ENCODE data around the gene KCNJ18.
A peak's percentile ranks its signal among the peaks of the same experiment; 100 is the strongest.
"Not testable (repeated sequence)": the region's sequence is repeated elsewhere in the genome, so short reads cannot be mapped to it uniquely, and the experiment has no call there.

The KCNJ18 gene

DNA sequence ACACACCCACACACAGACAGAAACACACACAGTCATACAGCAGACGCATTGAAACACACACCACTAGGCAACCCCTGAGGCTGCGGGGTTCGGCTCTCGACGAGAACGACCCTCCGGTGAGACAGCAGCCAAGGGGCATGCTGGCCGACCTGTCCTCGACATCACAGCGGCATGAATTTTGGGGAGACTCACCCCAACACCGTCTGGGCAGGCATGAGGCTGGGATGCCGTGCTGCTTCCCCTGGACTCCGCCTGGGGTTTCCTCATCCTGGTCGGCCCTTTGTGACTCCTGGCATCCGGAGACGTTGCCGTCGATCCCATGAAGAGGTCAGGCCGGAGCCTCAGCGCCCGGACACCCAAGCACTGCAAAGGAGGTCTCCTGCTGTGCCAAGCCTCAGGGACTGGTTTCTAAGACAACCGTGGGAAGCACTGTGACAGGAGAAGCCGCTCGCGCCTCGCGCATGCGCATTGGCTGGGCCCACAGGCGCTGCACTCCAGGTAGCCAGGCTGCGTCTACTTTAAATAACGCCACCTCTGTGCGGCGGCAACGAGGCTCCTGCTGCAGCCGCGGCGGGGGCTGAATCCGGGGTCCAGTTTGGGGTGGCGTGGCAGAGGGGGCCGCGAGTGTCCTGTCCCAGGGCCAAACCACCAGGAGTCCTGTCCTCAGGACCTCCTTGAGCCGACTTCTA lies 13.8 kb upstream of the KCNJ18 start:
- DNase-seq (ENCODE audit: low read depth, low spot score) = no peak
- H3K36me3 ChIP-seq (ENCODE audit: insufficient read depth, insufficient read length, low read length) = no peaks in the 10 kb centered on the region
- peak overlapping the region; percentile 17 for H3K9ac ChIP-seq (ENCODE audit: insufficient read length, low read depth)

DNA sequence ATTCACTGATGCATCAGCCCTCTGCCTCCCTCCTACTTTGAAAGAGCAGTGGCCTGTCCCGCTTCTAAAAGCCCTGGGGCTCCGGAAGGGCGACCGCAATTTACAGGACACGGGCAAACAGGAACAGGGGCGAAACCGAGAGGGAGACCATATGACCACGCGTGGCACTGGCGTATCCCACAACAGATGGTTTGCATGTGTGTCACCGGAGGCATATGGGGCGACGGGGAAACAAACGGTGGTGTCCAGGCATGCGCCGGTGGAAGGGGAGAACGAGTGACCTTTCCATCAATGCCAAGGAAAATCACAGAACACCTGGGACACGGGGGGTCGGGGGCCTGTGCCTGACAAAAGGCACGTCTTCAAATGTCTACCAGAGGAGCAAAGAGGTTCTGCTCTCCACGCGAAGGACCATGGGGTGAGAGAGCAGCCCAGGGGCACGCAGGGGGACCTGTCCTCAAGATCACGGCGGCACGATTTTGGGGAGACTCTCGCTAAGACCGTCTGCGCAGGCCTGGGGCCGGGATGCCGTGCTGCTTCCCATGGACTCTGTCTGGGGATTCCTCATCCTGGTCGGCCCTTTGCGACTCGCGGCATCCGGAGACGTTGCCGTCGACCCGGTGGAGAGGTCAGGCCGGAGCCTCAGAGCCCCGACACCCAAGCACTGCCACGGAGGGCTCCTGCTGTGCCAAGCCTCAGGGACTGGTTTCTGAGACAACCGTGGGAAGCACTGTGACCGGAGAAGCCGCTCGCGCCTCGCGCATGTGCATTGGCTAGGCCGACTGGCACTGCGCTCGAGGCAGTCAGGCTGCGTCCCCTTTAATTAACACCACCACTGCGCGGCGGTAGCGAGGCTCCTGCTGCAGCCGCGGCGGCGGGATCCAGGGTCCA lies 12.8 kb upstream of the KCNJ18 start:
- peaks cover 15% of the 10 kb centered on the region for H3K27me3 ChIP-seq (ENCODE audit: insufficient read depth, insufficient read length)
- no peaks in the 10 kb centered on the region for H3K36me3 ChIP-seq (ENCODE audit: insufficient read depth, insufficient read length, low read length)
- H3K4me3 ChIP-seq (ENCODE audit: insufficient read length, low read depth) = no peak overlapping the region
- H3K9me3 ChIP-seq (ENCODE audit: insufficient read depth, low read length) = no peaks in the 10 kb centered on the region
- no peak overlapping the region for H3K9ac ChIP-seq (ENCODE audit: insufficient read length, low read depth)
- TF ChIP-seq YY1 (IDR thresholded peaks at IDR 0.05; ENCODE audit: insufficient read depth, insufficient read length) = no peak
- TF ChIP-seq SUZ12 (IDR thresholded peaks at IDR 0.05; ENCODE audit: extremely low read depth, insufficient read depth, insufficient read length) = no peak
- TF ChIP-seq ZNF274 (IDR thresholded peaks at IDR 0.05; ENCODE audit: low read depth, low read length) = no peak
- DNase-seq (ENCODE audit: low read depth, low spot score) = no peak
- H3K4me1 ChIP-seq (ENCODE audit: insufficient read depth, insufficient read length) = peaks cover 3% of the 10 kb centered on the region

More for the DNA sequence above, 13.8 kb upstream of the KCNJ18 start:
- no peak for TF ChIP-seq YY1 (IDR thresholded peaks at IDR 0.05; ENCODE audit: insufficient read depth, insufficient read length)
- TF ChIP-seq ZNF274 (IDR thresholded peaks at IDR 0.05; ENCODE audit: low read depth, low read length) = no peak
- no peak for TF ChIP-seq SUZ12 (IDR thresholded peaks at IDR 0.05; ENCODE audit: extremely low read depth, insufficient read depth, insufficient read length)
- Histone ChIP-seq H3K4me1 (ENCODE audit: insufficient read depth, insufficient read length) (peaks cover 3% of the 10 kb centered on the region), H3K4me3 (ENCODE audit: insufficient read length, low read depth) (no peak overlapping the region), H3K27me3 (ENCODE audit: insufficient read depth, insufficient read length) (peaks cover 17% of the 10 kb centered on the region), H3K9me3 (ENCODE audit: insufficient read depth, low read length) (no peaks in the 10 kb centered on the region; the same call in 1 of the 2 replicates)

DNA sequence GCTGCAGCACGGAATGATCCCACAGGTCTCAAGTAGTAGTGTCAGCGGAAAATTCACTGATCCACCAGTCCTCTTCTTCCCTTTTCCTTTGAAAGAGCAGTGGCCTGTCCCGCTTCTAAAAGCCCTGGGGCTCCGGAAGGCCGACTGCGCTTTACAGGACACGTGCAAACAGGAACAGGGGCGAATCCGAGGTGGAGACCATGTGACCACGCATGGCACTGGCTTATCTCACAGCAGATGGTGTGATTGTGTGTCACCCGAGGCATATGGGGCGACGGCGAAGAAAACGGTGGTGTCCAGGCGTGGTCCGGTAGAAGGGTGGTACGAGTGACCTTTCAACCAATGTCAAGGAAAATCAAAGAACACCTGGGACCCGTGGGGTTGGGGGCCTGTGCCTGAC lies 12.0 kb upstream of the KCNJ18 start:
- Histone ChIP-seq H3K9me3 (ENCODE audit: insufficient read depth, low read length) (no peaks in the 10 kb centered on the region), H3K4me3 (ENCODE audit: insufficient read length, low read depth) (no peak overlapping the region), H3K4me1 (ENCODE audit: insufficient read depth, insufficient read length) (peaks cover 3% of the 10 kb centered on the region), H3K27me3 (ENCODE audit: insufficient read depth, insufficient read length) (peaks cover 15% of the 10 kb centered on the region), H3K36me3 (ENCODE audit: insufficient read depth, insufficient read length, low read length) (no peaks in the 10 kb centered on the region), H3K9ac (ENCODE audit: insufficient read length, low read depth) (no peak overlapping the region)
- no peak for TF ChIP-seq YY1 (IDR thresholded peaks at IDR 0.05; ENCODE audit: insufficient read depth, insufficient read length)
- no peak for TF ChIP-seq SUZ12 (IDR thresholded peaks at IDR 0.05; ENCODE audit: extremely low read depth, insufficient read depth, insufficient read length)
- no peak for TF ChIP-seq ZNF274 (IDR thresholded peaks at IDR 0.05; ENCODE audit: low read depth, low read length)
- DNase-seq (ENCODE audit: low read depth, low spot score) = no peak

DNA sequence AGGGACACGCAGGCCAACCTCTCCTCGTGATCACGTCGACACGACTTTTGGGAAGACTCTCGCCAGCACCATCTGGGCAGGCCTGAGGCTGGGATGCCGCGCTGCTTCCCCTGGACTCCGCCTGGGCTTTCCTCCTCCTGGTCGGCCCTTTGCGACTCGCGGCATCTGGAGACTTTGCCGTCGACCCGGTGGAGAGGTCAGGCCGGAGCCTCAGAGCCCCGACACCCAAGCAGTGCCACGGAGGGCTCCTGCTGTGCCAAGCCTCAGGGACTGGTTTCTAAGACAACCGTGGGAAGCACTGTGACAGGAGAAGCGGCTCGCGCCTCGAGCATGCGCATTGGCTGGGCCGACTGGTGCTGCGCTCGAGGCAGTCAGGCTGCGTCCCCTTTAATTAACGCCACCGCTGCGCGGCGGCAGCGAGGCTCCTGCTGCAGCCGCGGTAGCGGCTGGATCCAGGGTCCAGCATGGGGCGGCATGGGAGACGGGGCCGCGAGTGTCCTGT lies 11.4 kb upstream of the KCNJ18 start:
- H3K9ac ChIP-seq (ENCODE audit: insufficient read length, low read depth); H3K4me1 ChIP-seq (ENCODE audit: insufficient read depth, insufficient read length); H3K9me3 ChIP-seq (ENCODE audit: insufficient read depth, low read length); H3K36me3 ChIP-seq (ENCODE audit: insufficient read depth, insufficient read length, low read length); H3K4me3 ChIP-seq (ENCODE audit: insufficient read length, low read depth); DNase-seq (ENCODE audit: low read depth, low spot score): not testable (repeated sequence)
- peaks cover 12% of the 10 kb centered on the region for H3K27me3 ChIP-seq (ENCODE audit: insufficient read depth, insufficient read length)

DNA sequence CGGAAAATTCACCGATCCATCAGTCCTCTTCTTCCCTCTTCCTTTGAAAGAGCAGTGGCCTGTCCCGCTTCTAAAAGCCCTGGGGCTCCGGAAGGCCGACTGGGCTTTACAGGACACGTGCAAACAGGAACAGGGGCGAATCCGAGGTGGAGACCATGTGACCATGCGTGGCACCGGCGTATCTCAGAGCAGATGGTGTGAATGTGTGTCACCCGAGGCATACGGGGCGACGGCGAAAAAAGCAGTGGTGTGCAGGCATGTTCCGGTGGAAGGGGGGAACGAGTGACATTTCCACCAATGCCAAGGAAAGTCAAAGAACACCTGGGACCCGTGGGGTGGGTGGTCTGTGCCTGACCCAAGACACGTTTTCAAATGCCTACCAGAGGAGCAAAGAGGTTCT lies 10.7 kb upstream of the KCNJ18 start:
- not testable (repeated sequence) for H3K36me3 ChIP-seq (ENCODE audit: insufficient read depth, insufficient read length, low read length); DNase-seq (ENCODE audit: low read depth, low spot score); H3K27me3 ChIP-seq (ENCODE audit: insufficient read depth, insufficient read length); H3K9me3 ChIP-seq (ENCODE audit: insufficient read depth, low read length); H3K9ac ChIP-seq (ENCODE audit: insufficient read length, low read depth); H3K4me3 ChIP-seq (ENCODE audit: insufficient read length, low read depth); H3K4me1 ChIP-seq (ENCODE audit: insufficient read depth, insufficient read length)

DNA sequence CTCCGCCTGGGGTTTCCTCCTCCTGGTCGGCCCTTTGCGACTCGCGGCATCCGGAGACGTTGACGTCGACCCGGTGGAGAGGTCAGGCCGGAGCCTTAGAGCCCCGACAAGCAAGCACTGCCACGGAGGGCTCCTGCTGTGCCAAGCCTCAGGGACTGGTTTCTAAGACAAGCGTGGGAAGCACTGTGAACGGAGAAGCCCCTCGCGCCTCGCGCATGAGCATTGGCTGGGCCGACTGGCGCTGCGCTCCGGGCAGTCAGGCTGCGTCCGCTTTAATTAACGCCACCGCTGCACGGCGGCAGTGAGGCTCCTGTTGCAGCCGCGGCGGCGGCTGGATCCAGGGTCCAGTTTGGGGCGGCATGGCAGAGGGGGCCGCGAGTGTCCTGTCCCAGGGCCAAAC lies 10.2 kb upstream of the KCNJ18 start:
- not testable (repeated sequence) for DNase-seq (ENCODE audit: low read depth, low spot score); H3K4me3 ChIP-seq (ENCODE audit: insufficient read length, low read depth); H3K9ac ChIP-seq (ENCODE audit: insufficient read length, low read depth); H3K36me3 ChIP-seq (ENCODE audit: insufficient read depth, insufficient read length, low read length); H3K27me3 ChIP-seq (ENCODE audit: insufficient read depth, insufficient read length); H3K9me3 ChIP-seq (ENCODE audit: insufficient read depth, low read length); H3K4me1 ChIP-seq (ENCODE audit: insufficient read depth, insufficient read length)

DNA sequence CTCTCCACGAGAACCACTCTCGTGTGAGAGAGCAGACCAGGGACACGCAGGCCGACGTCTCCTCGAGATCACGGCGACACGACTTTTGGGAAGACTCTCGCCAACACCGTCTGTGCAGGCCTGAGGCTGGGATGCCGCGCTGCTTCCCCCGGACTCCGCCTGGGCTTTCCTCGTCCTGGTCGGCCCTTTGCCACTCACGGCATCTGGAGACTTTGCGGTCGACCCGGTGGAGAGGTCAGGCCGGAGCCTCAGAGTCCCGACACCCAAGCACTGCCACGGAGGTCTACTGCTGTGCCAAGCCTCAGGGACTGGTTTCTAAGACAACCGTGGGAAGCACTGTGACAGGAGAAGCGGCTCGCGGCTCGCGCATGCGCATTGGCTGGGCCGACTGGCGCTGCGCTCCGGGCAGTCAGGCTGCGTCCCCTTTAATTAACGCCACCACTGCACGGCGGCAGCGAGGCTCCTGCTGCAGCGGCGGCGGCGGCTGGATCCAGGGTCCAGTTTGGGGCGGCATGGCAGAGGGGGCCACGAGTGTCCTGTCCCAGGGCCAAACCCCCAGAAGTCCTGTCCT lies 9.1 kb upstream of the KCNJ18 start:
- not testable (repeated sequence) for H3K9me3 ChIP-seq (ENCODE audit: insufficient read depth, low read length); H3K9ac ChIP-seq (ENCODE audit: insufficient read length, low read depth); H3K27me3 ChIP-seq (ENCODE audit: insufficient read depth, insufficient read length); H3K4me1 ChIP-seq (ENCODE audit: insufficient read depth, insufficient read length); DNase-seq (ENCODE audit: low read depth, low spot score); H3K36me3 ChIP-seq (ENCODE audit: insufficient read depth, insufficient read length, low read length); H3K4me3 ChIP-seq (ENCODE audit: insufficient read length, low read depth)

DNA sequence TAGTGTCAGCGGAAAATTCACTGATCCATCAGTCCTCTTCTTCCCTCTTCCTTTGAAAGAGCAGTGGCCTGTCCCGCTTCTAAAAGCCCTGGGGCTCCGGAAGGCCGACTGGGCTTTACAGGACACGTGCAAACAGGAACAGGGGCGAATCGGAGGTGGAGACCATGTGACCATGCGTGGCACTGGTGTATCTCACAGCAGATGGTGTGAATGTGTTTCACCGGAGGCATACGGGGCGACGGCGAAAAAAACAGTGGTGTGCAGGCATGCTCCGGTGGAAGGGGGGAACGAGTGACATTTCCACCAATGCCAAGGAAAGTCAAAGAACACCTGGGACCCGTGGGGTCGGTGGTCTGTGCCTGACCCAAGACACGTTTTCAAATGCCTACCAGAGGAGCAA lies 8.4 kb upstream of the KCNJ18 start:
- not testable (repeated sequence) for H3K9ac ChIP-seq (ENCODE audit: insufficient read length, low read depth); H3K4me3 ChIP-seq (ENCODE audit: insufficient read length, low read depth); H3K4me1 ChIP-seq (ENCODE audit: insufficient read depth, insufficient read length); H3K36me3 ChIP-seq (ENCODE audit: insufficient read depth, insufficient read length, low read length); H3K27me3 ChIP-seq (ENCODE audit: insufficient read depth, insufficient read length); H3K9me3 ChIP-seq (ENCODE audit: insufficient read depth, low read length); DNase-seq (ENCODE audit: low read depth, low spot score)

DNA sequence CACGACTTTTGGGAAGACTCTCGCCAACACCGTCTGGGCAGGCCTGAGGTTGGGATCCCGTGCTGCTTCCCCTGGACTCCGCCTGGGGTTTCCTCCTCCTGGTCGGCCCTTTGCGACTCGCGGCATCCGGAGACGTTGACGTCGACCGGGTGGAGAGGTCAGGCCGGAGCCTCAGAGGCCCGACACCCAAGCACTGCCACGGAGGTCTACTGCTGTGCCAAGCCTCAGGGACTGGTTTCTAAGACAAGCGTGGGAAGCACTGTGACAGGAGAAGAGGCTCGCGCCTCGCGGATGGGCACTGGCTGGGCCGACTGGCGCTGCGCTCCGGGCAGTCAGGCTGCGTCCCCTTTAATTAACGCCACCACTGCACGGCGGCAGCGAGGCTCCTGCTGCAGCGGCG lies 7.9 kb upstream of the KCNJ18 start:
- not testable (repeated sequence) for H3K4me3 ChIP-seq (ENCODE audit: insufficient read length, low read depth); H3K9me3 ChIP-seq (ENCODE audit: insufficient read depth, low read length); H3K27me3 ChIP-seq (ENCODE audit: insufficient read depth, insufficient read length); DNase-seq (ENCODE audit: low read depth, low spot score); H3K36me3 ChIP-seq (ENCODE audit: insufficient read depth, insufficient read length, low read length); H3K4me1 ChIP-seq (ENCODE audit: insufficient read depth, insufficient read length); H3K9ac ChIP-seq (ENCODE audit: insufficient read length, low read depth)

DNA sequence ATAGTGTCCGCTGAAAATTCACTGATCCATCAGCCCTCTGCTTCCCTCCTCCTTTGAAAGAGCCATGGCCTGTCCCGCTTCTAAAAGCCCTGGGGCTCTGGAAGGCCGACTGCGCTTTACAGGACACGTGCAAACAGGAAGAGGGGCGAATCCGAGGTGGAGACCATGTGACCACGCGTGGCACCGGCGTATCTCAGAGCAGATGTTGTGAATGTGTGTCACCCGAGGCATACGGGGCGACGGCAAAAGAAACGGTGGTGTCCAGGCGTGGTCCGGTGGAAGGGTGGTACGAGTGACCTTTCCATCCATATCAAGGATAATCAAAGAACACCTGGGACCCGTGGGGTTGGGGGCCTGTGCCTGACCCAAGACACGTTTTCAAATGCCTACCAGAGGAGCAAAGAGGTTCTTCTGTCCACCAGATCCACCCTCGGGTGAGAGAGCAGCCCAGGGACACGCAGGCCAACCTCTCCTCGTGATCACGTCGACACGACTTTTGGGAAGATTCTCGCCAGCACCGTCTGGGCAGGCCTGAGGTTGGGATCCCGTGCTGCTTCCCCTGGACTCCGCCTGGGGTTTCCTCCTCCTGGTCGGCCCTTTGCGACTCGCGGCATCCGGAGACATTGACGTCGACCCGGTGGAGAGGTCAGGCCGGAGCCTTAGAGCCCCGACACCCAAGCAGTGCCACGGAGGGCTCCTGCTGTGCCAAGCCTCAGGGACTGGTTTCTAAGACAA lies 7.1 kb upstream of the KCNJ18 start:
- H3K4me1 ChIP-seq (ENCODE audit: insufficient read depth, insufficient read length); DNase-seq (ENCODE audit: low read depth, low spot score); H3K9ac ChIP-seq (ENCODE audit: insufficient read length, low read depth); H3K27me3 ChIP-seq (ENCODE audit: insufficient read depth, insufficient read length); H3K4me3 ChIP-seq (ENCODE audit: insufficient read length, low read depth); H3K9me3 ChIP-seq (ENCODE audit: insufficient read depth, low read length); H3K36me3 ChIP-seq (ENCODE audit: insufficient read depth, insufficient read length, low read length): not testable (repeated sequence)

All from NT2/D1 (cell line).